OCI-LY1 (cell line): Measurements from ENCODE around the gene CNBD2.

ENCODE experiments used
- H2AFZ ChIP-seq: fragments of 200-600 bp; sonication (generic), shearing (Covaris generic); 2 replicates; pipeline ENCODE4 v1.6.0; 2014; ENCODE audit warnings: antibody characterized with exemption, mild to moderate bottlenecking, low read length
- H3F3A ChIP-seq: fragments of 200-600 bp; sonication (generic), shearing (Covaris generic); 2 replicates; pipeline ENCODE4 v1.6.0; 2014; ENCODE audit warnings: mild to moderate bottlenecking, antibody characterized with exemption, low read length, moderate library complexity; ENCODE audit not compliant: insufficient read depth
- H3K27ac ChIP-seq: fragments of 200-600 bp; sonication (generic); 2 replicates; pipeline ENCODE4 v1.5.1; 2014; ENCODE audit warnings: low read length, mixed run types, mild to moderate bottlenecking, low read depth; ENCODE audit not compliant: poor library complexity, severe bottlenecking
- H3K27me3 ChIP-seq: fragments of 200-600 bp; sonication (generic); 2 replicates; pipeline ENCODE4 v1.6.0; 2014; ENCODE audit warnings: antibody characterized with exemption, mild to moderate bottlenecking, low read length, moderate library complexity; ENCODE audit not compliant: insufficient read depth
- H3K36me3 ChIP-seq: fragments of 200-600 bp; sonication (generic); 2 replicates; pipeline ENCODE4 v1.6.1; 2014; ENCODE audit warnings: mild to moderate bottlenecking, antibody characterized with exemption, low read length, moderate library complexity, mixed read lengths; ENCODE audit not compliant: insufficient read depth
- H3K4me1 ChIP-seq: fragments of 200-600 bp; sonication (generic); 2 replicates; pipeline ENCODE4 v1.5.1; 2014; ENCODE audit warnings: mild to moderate bottlenecking, low read length, moderate library complexity; ENCODE audit not compliant: insufficient read depth, severe bottlenecking
- H3K4me2 ChIP-seq: fragments of 200-600 bp; sonication (generic), shearing (Covaris generic); 2 replicates; pipeline ENCODE4 v1.6.1; 2014; ENCODE audit warnings: low read length
- H3K4me3 ChIP-seq: fragments of 200-600 bp; sonication (generic); 2 replicates; pipeline ENCODE4 v1.5.1; 2014; ENCODE audit warnings: low read length, low read depth, mild to moderate bottlenecking, mixed read lengths; ENCODE audit not compliant: poor library complexity, severe bottlenecking
- H3K79me2 ChIP-seq: fragments of 200-600 bp; shearing (Covaris generic); 2 replicates; pipeline ENCODE4 v1.6.1; 2016; ENCODE audit warnings: mixed run types, low read length, mixed read lengths; ENCODE audit not compliant: insufficient read depth
- H3K9ac ChIP-seq: fragments of 200-600 bp; sonication (generic), shearing (Covaris generic); 2 replicates; pipeline ENCODE4 v1.6.1; 2014; ENCODE audit warnings: mild to moderate bottlenecking, low read length, mixed read lengths
- H3K9me2 ChIP-seq: fragments of 200-600 bp; sonication (generic), shearing (Covaris generic); 2 replicates; pipeline ENCODE4 v1.6.1; 2014; ENCODE audit warnings: low read depth, mild to moderate bottlenecking, low read length, mixed read lengths
- H3K9me3 ChIP-seq: fragments of 200-600 bp; shearing (Covaris generic); 2 replicates; pipeline ENCODE4 v1.6.1; 2014; ENCODE audit warnings: low read length, mixed read lengths
- H4K20me1 ChIP-seq: fragments of 200-600 bp; sonication (generic), shearing (Covaris generic); 2 replicates; pipeline ENCODE4 v1.6.0; 2016; ENCODE audit warnings: mild to moderate bottlenecking, low read length; ENCODE audit not compliant: insufficient read depth
- EZH2 ChIP-seq: fragments of 200-600 bp; sonication (generic), shearing (Covaris generic); IDR thresholded peaks from 2 replicates; pipeline ENCODE4 v1.8.0; 2017; ENCODE audit warnings: borderline replicate concordance, mixed run types, mild to moderate bottlenecking, antibody characterized with exemption, low read length, moderate library complexity, mixed read lengths
- TF ChIP-seq, protein P1 (sequence below): fragments of 200-600 bp; sonication (generic), shearing (Covaris generic); IDR thresholded peaks from 2 replicates; pipeline ENCODE4 v1.5.1; 2017; ENCODE audit warnings: mild to moderate bottlenecking, antibody characterized with exemption, low read length, moderate library complexity, mixed read lengths

The CNBD2 gene

DNA sequence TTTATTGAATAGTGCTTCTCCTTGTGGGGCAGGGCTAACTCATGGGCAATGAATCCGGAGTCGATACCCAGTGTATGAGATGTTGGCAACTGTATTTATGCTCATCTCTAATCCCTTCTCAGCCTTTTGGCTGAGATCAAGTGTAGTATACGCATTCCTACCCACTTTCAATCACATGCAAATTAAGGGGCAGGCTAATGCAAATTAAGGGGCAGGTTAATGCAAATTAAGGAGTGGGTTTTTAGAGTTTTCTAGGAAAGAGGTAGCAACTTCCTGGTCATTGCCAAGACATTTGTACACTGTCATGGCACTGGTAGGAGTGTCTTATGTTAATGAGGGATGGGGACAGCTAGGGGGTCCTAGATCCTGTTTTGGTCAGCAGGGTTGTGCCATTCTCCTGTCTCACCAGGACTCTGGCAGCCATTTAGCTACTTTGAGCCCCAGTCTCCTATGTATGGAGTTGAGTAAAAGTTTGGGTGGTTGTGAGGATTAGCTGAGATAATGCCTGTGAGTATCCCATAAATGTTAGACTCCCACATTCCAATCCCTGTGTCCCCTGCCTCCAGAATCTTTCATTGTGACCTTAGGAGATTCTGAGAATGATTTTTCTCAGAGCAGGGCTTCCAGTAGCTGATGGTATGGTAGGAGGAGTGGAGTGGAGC lies at the start of gene CNBD2:
TSS of gene CNBD2 (plus strand) at position 612 of the 662 bp plus-strand sequence. CDS start 173 bp downstream, outside the sequence.
- Histone ChIP-seq H3F3A (no peaks in the 10 kb centered on the region), H3K27ac (no peak within 1 kb of the TSS), H3K9me2 (no peaks in the 10 kb centered on the region), H3K79me2 (no peaks in the 10 kb centered on the region), H4K20me1 (no peaks in the 10 kb centered on the region), H3K36me3 (no peaks in the 10 kb centered on the region), H3K4me1 (no peaks in the 10 kb centered on the region), H3K9ac (no peak within 1 kb of the TSS), H3K27me3 (no peaks in the 10 kb centered on the region), H2AFZ (no peak within 1 kb of the TSS), H3K4me3 (no peak within 1 kb of the TSS), H3K4me2 (no peak within 1 kb of the TSS), H3K9me3 (no peaks in the 10 kb centered on the region)
- no peak for TF ChIP-seq EZH2
- TF ChIP-seq, protein P1, sequence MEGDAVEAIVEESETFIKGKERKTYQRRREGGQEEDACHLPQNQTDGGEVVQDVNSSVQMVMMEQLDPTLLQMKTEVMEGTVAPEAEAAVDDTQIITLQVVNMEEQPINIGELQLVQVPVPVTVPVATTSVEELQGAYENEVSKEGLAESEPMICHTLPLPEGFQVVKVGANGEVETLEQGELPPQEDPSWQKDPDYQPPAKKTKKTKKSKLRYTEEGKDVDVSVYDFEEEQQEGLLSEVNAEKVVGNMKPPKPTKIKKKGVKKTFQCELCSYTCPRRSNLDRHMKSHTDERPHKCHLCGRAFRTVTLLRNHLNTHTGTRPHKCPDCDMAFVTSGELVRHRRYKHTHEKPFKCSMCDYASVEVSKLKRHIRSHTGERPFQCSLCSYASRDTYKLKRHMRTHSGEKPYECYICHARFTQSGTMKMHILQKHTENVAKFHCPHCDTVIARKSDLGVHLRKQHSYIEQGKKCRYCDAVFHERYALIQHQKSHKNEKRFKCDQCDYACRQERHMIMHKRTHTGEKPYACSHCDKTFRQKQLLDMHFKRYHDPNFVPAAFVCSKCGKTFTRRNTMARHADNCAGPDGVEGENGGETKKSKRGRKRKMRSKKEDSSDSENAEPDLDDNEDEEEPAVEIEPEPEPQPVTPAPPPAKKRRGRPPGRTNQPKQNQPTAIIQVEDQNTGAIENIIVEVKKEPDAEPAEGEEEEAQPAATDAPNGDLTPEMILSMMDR, result no peak

DNA sequence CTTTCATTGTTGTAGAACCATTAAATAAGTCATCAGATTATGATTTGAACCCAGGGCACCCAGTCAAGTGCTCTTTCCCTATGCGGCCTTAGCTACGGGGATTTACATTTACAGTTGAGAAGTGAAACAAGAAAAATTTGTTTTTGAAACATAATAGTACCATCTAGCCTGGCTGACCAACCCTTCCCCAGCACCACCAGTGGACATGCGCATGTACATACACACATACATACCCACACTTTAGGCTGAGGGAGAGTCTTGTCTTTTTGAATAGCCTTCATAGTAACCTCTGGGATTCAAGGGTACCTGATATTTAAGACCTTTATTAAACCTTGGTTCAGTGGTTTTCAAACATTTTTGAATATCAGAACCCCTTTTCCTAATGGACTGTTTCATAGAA lies 47.9 kb upstream of the CNBD2 start:
- TF ChIP-seq, protein P1, result no peak
- TF ChIP-seq EZH2, result no peak
- no peaks in the 10 kb centered on the region for H3K9me3 ChIP-seq
- no peaks in the 10 kb centered on the region for H4K20me1 ChIP-seq
- H3K4me3 ChIP-seq, result no peak overlapping the region
- H3K36me3 ChIP-seq, result peaks cover 56% of the 10 kb centered on the region
- no peak overlapping the region for H3K9ac ChIP-seq
- no peak overlapping the region for H3K4me2 ChIP-seq
- H3K4me1 ChIP-seq, result no peaks in the 10 kb centered on the region
- no peak overlapping the region for H2AFZ ChIP-seq
- no peaks in the 10 kb centered on the region for H3F3A ChIP-seq
- no peaks in the 10 kb centered on the region for H3K27me3 ChIP-seq
- H3K79me2 ChIP-seq, result no peaks in the 10 kb centered on the region
- H3K27ac ChIP-seq, result no peak overlapping the region
- no peaks in the 10 kb centered on the region for H3K9me2 ChIP-seq

DNA sequence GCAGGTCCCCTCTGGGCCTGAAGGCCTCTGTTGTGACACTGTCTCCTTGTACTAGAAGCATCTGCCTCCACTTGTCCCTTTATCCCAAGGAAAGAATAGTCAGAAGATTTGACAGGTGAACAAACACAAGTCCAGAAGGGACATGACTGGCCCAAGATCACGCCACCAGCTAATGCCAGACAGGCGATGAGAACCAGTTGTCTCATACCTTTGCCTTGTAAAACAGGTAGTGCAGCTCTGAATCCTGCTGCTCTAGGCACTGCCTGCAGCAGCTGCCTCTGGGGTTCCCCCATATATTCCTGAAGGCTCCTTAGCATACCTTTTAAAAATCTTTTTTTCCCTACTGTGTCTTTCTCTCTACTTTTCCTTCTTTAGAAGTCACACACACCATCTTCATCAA lies 39.1 kb upstream of the CNBD2 start:
- Histone ChIP-seq H3K9ac (no peak overlapping the region), H3K9me3 (no peaks in the 10 kb centered on the region), H3K36me3 (peaks cover 57% of the 10 kb centered on the region), H3K79me2 (no peaks in the 10 kb centered on the region), H2AFZ (no peak overlapping the region), H3K4me1 (no peaks in the 10 kb centered on the region), H3K27ac (no peak overlapping the region), H3F3A (no peaks in the 10 kb centered on the region), H3K9me2 (no peaks in the 10 kb centered on the region), H3K4me3 (no peak overlapping the region), H3K27me3 (no peaks in the 10 kb centered on the region), H4K20me1 (no peaks in the 10 kb centered on the region), H3K4me2 (no peak overlapping the region)
- TF ChIP-seq EZH2, result no peak
- TF ChIP-seq, protein P1, result no peak
